ENCODE results near the gene LANCL2. TPM values are rescaled to one million over a fixed set of nuclear protein-coding genes. Genes with fewer than 3 reads are reported as not detected.

Gene LANCL2
- total and polyA plus RNA-seq, 9 of the 15 experiments (the other 6 are each of a cell fraction or from before 2014, with no cell fraction given), result 5.3 to 18.5 (median 13.5) TPM

GRCh38 chr7:55473932-55474331, 108.8 kb downstream of the LANCL2 start:
- ChIA-PET POLR2A (no interaction called here), CTCF (ENCODE audit: low intra/inter-chr PET ratio) (no interaction called here)
- Histone ChIP-seq H3K9me3 (replicated peaks; ENCODE audit: control insufficient read depth, insufficient read depth, low read depth, low read length) (no peaks in the 10 kb centered on the region), H2AFZ (ENCODE audit: low read depth, low read length) (no peak overlapping the region), H3K4me2 (ENCODE audit: insufficient read depth, low read length) (no peak overlapping the region), H3K9ac (ENCODE audit: insufficient read depth in 1 of 2, low read depth in 2 of 2, low read length in 2 of 2) (no peak overlapping the region; a peak in 1 of 4 replicates), H3K79me2 (ENCODE audit: control insufficient read depth, insufficient read depth, low read length) (no peaks in the 10 kb centered on the region), H3K4me3 (no peak overlapping the region), H3K27me3 (ENCODE audit: control insufficient read depth in 2 of 2, insufficient read depth in 2 of 2, low read length in 2 of 2) (no peaks in the 10 kb centered on the region), H3K9me1 (ENCODE audit: control insufficient read depth, insufficient read depth, low read length) (no peaks in the 10 kb centered on the region), H3K4me1 (replicated peaks in 1 of 2; ENCODE audit: control insufficient read depth in 2 of 2, insufficient read depth in 2 of 2, low read length in 2 of 2) (no peaks in the 10 kb centered on the region), H3K27ac (ENCODE audit: extremely low read depth, low read depth, low read length) (no peak overlapping the region), H3K36me3 (ENCODE audit: control insufficient read depth, insufficient read depth, low read length) (peaks cover 4% of the 10 kb centered on the region; the same call in 1 of the 3 replicates), H4K20me1 (replicated peaks; ENCODE audit: control insufficient read depth, insufficient read depth, low read length) (no peaks in the 10 kb centered on the region)
- ATAC-seq (no peak), DNase-seq (ENCODE audit: extremely low read depth in 1 of 4, low spot score in 3 of 4) (no peak), FAIRE-seq (no peak)
- no peak for TF ChIP-seq ZNF124 (CRISPR knock-in tag; IDR thresholded peaks at IDR 0.05)
- TF ChIP-seq SETDB1 (IDR thresholded peaks at IDR 0.05; ENCODE audit: low read length), result no peak
- no peak for TF ChIP-seq SMAD3 (CRISPR knock-in tag; conservative IDR thresholded peaks at IDR 0.05)
- no peak for TF ChIP-seq ZNF57 (CRISPR knock-in tag; IDR thresholded peaks at IDR 0.05)
- no peak for TF ChIP-seq BMI1 (IDR thresholded peaks at IDR 0.05; ENCODE audit: low read length)
- TF ChIP-seq RB1 (IDR thresholded peaks at IDR 0.05; ENCODE audit: low read depth), result no peak
- no peak for TF ChIP-seq CREB3 (tag; conservative IDR thresholded peaks at IDR 0.05; ENCODE audit: low read depth)
- TF ChIP-seq ZNF174 (CRISPR knock-in tag; IDR thresholded peaks at IDR 0.05), result no peak
- no peak for TF ChIP-seq ZNF263 (CRISPR knock-in tag; IDR thresholded peaks at IDR 0.05; ENCODE audit: borderline replicate concordance)
- no peak for TF ChIP-seq GABPB2 (CRISPR knock-in tag; conservative IDR thresholded peaks at IDR 0.05)
- no peak for TF ChIP-seq ZNF609 (CRISPR knock-in tag; IDR thresholded peaks at IDR 0.05; ENCODE audit: borderline replicate concordance)
- no peak for TF ChIP-seq KLF16 (IDR thresholded peaks at IDR 0.05)
- no peak for TF ChIP-seq ZSCAN29 (IDR thresholded peaks at IDR 0.05)
- TF ChIP-seq CCNT2 (IDR thresholded peaks at IDR 0.05; ENCODE audit: borderline replicate concordance, extremely low read depth, insufficient read length, low read depth, low read length), result no peak
- no TSS peak for BruUV-seq (replicated peaks)
- WGBS (ENCODE audit: insufficient coverage, low coverage, missing lambda C conversion rate), result 96% methylated on average over 10 of the region's 10 CpGs
- intact Hi-C loops (cut with micrococcal nuclease), result no loop called here
- in situ Hi-C loops (cut with MboI), result no loop called here
